Stimulated activated naive CD4-positive, alpha-beta T cell (primary cell): ENCODE measurements around the gene PLAC1.

Source experiments
- DNase-seq, 6 experiments: peaks; one replicate each; lab custom pipeline; 2025; lab: John Stamatoyannopoulos, UW

The PLAC1 gene, protein sequence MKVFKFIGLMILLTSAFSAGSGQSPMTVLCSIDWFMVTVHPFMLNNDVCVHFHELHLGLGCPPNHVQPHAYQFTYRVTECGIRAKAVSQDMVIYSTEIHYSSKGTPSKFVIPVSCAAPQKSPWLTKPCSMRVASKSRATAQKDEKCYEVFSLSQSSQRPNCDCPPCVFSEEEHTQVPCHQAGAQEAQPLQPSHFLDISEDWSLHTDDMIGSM

DNA sequence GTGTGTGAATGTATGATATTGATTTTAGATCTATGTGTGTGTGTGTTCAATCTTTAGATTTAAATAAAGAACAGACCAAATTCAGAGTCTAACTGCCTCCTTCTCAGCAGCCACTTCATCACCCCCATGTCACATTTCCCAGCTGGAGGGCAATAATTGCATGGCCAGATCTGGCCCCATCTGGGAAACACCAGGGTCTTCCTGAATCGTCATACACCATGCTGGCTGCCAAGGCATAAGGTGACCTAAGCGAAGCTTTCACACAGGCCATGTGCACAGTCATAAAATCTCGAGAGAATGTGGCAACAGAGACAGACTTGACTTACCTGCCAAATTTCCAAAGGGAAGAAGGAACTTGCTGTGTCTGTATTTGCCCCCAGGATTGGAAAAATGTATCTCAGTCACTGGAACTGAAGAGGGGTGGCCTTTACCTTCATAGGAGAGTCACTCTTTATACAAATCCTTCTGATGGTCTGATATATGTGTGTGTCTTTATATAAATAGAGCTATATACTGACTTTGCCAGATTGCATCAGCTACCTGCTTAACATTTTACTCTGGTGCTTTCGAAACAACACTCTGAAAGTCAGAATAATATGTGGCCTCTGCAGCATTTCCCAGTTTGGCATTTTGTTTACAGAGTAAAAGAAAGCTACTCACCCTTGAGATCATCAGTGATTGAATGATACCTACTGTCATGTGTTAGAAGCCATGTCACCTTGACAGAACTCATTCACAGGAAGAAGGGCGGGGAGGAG lies at the start of gene PLAC1:
Gene PLAC1, minus strand, starts transcription at position 470 of the 758 bp plus-strand sequence. CDS start 91,789 bp downstream, outside the sequence.
- no peak for DNase-seq

DNA sequence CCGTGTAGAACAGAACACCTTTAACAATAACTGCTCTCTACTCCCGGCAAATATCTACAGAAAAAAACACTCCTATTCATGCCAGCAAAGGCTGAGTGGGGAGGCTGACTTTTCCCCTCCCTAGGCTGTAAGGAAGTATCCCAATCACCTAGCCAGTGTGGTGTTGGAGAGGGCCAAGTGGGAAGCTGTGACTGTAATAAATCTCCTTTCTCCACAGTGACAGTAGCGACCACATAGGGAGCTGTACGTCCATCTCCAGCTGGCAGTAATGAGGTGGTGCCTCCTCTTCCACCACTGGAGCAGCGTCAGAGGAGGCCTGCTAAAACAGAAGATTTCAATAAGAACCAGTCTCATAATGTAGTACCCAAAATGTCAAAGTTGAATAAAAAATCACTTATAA lies 47.9 kb upstream of the PLAC1 start:
- DNase-seq = no peak

DNA sequence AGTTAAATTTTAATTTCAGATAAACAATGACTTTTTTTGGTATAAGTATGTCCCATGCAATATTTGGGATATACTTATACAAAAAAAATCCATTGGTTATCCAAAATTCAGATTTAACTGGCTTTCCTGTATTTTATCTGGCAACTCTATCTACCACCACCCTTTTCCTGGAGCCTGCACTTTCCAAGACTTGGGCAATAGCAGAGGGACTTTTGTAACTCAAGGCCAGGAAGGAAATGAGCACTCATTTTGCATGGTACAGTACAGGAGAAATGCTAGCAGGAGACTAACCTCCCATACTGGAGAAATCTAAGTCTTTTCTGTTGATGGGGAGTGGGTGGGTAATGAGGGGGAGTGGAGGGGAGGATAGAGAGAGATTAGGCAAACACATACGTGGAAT lies 37.7 kb upstream of the PLAC1 start:
- DNase-seq = no peak

DNA sequence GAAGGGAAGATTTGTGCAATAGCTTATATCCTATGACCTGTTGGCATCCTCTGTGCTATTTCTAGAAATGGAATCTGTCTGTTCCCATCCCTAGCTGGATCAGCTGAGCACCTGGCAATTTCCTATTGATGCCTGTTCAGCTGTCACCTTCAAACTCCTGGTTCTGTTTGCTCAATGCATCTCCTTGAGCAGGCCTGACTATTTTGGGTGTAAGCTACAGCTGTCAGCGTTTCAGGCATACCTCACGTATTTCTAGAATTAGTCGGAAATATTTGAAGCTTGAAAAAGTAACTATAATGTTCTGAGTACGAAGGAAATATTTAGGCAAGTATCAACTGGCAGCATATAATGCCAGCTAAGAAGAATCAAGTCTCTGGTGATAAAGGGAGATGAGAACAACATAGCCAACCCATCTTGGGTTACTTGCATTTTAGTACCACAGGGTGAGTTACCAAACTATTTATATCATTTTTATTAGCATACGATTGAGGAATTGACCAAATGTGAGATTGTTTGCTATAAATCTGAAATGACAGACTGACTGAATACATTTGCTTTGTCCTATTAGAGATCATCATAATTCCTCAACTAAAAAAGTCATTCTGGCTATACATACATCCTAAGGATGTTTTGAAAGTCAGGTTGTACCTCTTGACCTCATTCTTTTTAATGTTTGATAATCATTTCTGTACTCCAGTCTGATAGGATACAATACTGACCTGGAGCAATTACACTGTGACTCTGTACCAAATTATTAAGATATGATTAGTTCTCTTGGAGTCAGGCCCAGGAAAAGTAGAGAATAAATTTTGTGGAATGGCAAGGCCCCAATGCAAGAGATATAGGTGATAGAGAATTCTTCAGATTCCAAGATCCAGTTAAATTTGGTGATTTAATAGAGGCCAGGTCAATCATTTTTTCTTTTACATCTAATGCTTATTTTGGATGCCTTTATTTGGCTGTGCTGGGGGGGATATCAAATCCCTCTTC lies 36.4 kb upstream of the PLAC1 start:
- DNase-seq = no peak

DNA sequence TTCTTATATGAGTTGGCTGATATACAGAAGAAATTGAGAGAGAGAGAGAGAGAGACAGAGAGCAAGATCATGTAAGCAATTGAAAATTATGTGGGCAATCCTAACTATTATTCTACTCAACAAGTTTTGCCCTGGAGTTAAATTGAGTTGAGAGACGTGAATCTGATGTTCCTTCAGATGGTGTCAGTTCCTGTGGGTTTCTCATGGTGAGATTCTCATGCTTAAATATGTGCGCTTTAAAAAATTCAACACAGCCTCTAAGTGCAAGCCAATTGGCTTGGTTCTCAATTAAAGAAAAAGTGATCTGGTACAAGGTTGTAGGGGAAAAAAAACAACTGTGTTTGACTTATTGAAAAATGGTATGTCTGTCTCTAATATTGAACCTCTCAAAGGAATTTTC lies 35.4 kb upstream of the PLAC1 start:
- DNase-seq = no peak

DNA sequence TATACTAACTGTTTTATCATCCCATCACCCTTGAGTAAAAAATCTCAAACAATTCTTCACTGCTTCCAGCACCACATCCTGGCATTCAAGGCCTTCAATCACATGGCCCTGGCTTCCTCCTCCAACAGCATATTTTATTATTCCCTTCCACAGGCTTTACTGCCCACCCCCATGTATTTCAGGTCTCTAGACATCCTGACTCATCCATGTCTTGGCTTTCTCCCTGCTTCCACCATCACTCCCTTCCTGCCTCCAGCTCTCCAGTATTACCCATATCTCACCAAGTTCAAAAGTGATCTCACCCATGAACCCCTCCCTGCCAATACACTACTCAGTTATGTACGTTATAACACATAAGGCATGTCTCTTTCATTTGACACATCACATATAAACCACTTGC lies 34.7 kb upstream of the PLAC1 start:
- DNase-seq = no peak

DNA sequence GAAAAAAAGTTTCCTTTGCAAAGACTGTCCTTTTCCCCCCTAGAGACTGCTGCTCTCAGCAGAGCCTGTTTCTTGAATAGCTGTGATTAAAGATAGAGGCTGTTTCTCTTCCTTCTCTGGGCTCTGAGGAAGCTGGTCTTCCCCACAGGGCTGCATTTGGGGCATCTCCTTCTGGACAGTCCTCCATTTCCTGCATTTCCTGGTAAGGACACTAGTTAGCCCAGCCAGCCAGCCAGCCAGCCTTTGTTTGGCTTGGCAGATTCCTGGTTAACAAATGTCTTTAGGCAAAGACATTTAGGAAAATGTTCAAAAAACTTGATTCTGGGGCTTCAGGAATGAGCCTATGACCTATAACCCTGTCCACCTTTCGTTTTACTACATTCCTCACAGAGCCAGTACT lies 34.0 kb upstream of the PLAC1 start:
- DNase-seq = no peak

DNA sequence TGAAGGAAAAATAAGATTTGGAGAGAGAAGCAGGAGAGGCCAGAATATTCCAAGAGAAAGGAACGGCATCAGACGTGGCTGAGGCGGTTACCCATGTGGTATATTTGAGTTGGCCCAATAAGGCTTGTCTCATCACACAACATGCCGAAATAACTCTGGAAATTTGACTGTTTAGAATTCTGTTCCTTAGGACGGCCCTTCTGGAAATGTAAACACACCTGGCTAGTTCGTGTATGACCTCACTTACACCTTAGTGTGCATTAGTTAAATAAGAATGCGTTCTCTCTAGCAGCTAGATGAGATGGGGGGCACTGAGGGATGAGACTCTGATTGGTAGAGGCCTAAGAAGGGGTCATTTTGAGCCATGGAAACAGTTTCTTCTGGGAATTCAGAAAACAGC lies 33.2 kb upstream of the PLAC1 start:
- DNase-seq = no peak

DNA sequence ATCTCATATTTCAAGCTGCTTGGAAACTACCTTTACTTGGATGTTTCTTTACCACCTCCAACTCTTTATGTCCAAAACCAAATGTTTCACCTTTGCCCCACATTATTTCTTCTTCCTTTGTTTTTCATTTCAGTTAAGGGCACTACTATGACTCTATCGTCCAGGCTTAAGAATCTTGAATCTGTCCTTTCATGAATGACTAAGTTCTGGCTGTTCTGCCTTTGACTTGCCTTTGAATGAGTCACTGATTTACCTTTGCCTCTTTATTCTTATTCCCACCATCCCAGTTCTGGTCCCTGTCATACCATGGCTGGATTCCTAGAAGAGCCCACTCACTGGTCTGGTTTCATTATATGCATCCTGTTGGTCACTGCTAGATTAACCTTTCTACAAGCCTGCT lies 30.6 kb upstream of the PLAC1 start:
- no peak for DNase-seq

DNA sequence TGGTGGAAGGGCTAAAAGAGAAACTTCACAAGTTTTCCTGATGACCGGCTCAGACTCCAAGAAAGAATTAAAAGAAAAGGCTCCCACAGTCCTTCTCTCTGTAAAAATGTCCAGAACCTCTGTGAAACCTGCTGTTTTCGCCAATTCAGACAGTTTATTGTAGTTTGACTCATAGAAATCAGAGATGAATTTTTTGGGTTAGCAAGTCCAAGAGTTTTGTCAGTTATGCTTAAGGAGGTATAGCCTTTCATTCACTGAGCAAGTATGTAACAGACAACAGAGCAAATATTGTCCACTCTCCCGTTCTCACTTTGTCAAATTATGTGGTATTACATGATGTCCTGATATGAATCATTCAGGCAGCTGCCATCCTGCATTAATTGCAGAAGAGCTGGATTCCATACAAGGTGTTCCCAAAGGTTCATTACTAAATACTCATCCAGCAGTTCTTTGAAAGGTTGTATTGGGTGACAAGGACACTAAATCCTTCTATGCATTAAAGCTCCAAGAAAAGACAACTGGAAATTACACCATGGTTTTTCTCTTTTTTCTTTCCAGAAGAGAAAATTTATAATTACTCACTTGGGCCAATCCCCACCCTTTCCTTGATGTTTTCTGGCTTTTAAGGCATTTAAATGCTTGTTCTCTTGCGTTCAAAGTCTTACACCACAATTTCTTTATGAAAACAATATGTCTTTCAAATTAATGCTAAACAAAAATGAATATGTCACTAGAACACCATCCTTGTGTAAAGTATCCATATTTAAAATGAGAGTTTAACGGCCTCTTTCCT lies 30.0 kb upstream of the PLAC1 start:
- no peak for DNase-seq

DNA sequence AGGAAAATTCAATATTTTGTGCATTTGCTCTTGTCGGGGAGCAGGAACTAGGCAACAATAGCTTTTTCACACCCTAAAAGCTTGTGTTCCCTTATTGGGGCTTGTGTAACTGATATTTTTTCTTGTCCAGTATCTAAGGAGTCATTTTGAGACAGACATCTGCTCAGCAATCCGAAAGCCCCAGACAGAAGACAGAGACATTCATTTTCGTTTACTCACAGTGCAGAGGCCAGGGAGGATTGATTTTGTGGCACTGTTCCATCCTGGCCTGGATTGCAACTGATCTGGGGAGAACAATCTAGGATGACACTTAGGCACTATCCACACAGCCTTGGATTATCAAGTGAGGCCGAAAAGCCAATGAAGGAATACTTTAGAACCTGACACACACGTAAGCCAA lies 27.4 kb upstream of the PLAC1 start:
- no peak for DNase-seq

DNA sequence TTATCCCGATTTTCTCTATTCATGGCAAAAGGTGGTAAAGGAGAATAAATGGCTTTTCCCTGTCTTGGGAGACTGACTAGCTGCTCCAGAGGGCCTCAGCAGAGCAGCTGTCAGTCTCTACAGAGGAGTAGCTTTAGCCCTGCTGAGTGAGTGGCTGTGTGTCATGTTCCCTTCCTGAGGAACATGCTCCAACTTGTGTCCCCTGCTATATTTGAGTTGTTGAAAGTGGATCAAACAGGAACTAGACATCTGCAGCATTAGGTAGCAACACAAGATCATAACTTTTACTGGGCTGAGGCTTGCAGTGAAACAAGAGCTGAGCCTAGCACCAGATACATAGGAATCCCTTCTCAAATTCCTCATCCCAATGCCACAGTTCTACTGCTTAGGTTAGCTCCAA lies 26.7 kb upstream of the PLAC1 start:
- no peak for DNase-seq

DNA sequence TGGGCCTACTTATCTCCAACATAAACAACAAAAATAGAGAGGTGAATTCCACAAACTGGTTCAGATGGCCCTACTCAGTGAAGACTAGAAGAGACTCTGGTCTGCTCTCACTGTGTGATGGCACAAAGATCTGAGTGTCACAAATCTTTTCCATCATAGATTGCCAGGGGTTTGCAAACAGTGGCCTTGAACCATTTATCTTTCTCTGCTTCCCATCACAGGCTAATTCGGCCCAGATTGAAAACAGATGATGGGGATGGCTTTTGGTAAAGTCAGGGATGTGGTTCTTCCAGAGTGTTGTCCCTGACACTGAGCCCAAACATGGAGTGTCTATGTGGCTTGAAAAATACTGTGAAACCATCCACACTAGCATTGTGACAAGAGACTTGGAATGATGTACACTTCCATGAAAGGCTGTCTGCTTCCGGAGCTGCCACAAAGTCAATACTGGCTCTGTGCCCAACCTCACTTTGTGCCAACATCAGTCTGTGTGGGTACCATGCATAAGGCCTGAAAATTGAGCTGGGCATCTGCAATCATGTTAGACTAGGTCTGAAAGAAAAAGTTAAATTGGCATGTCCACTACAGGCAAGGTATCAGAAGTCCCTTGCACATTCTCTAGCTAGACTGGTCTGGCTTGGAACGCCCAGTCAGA lies 25.2 kb upstream of the PLAC1 start:
- DNase-seq = no peak

DNA sequence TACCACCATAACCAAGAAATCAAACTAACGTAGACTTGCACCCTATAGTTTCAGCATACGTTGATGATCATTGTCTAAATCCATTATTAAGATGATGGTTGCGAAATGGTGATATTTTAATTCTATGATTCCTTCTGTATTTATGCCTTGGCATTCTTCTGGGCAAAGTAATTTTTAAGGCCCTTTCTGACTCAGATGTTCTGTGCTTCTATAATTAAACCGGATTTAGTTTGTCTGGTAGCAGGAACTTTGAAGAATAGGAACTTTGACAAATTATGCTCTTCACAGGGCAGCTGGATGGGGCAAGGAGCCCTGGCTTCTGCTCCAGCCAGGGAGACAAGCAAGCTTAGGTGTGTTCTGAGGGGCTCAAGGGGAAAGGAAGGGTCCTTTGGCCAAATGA lies 23.8 kb upstream of the PLAC1 start:
- no peak for DNase-seq

DNA sequence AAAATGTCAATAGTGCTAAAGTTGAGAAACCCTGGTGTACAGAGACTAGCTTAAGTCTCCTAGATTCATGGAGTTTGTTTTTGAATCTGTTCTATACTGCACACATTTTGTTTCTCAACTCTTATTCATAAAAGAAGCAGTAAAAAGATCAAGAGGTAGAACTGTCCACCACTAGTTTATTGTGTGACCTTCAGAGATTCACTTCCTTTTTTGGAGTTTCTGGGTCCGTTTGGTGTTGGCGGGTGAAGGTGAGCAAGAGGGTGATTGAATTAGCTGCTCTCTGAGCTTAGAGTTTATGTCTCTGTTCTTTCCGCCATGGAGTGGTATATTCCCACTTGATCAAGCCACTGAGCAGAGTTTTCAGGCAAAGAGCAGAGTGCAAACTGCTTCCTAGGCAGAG lies 21.4 kb upstream of the PLAC1 start:
- DNase-seq = no peak

DNA sequence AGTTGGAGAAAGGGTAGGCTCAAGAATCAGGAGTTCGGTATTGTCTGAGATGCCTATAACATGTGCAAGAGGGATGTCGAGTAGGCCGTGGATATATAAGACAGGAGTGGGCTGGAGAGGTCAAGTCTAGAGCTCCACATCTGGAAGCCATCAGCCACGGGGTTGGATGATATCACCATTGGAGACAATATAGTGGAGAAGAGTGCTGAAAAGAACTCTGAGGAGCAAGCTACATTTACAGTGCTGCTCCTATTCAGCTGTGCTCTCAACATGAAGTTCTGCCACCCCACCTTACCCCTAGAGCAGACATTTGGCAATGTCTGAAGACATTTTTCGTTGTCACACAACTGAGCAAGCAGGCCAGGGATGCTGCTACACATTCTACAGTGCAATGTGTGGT lies 20.9 kb upstream of the PLAC1 start:
- DNase-seq = no peak

DNA sequence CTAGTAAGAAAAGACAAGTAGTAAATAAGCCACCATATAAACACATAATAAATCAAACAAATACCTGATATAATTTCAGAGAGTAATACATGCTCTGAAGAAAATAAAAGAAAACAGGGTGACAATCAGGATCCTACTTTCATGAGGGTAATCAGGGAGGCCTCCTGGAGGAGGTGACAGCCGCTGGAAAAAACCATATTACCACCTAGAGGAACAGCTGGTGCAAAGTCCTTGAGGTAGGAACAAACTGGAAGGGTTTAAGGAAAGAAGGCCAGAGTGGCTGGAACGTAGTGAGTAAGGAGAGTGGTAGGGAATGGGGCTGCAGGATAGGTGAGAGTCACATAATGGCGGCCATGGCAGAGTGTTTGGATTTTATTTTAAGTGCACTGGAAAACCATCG lies 19.1 kb upstream of the PLAC1 start:
- no peak for DNase-seq

DNA sequence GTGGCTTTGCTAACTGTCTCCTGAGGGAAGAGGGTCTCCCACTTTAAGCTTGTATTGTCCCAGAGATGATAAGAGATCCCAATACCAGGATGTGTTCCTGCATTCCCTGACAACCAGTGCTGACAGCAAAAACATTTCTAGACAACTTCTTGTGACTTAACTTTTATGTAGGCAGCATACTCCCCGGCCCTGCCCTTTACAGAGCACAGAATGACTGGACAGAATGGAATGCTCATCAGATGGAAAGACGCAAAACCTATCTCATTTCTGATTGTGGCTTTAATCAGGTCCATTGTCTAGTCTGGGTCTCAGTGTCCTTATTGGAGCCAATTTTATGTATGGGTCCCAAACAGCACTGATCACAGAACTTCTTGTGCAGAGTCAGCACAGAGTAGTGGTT lies 18.2 kb upstream of the PLAC1 start:
- no peak for DNase-seq

DNA sequence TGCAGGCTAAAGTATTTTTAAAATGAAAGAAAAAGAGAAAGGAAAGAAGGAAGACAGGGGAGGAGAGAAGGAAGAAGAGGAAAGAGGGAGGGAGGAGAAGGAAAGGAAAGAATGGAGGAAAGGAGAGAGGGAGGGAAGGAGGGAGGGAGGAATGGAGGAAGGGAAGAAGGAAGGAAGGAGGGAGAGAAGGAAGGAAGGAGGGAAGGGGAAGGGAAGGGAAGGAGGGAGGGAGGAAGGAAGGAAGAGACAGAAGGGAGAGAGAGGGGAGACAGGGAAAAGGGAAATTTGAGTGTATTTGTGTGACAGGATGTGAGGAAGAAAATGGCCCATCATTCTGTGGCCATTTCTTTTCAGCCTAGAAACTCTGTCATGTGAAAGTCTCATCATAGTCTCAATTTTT lies 14.9 kb upstream of the PLAC1 start:
- DNase-seq = no peak

DNA sequence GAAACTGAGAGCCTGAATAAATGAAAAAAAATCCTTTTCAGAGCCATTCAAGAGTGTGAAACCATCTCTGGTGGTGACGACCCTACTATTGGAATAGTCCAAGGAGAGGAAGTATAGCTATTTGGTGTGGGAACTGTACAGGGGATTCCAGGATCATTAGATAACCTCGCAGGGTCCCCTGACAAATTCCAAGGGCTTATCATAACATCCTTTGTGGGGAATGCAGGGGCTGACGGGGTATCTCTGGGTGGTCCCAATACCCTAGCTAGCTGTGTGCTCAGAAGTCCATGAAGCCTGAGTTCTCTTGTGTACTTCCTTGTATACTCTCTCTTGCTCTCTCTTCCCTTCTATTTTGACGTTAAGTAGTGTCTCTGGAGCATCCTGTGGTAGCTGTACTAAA lies 13.8 kb upstream of the PLAC1 start:
- no peak for DNase-seq

DNA sequence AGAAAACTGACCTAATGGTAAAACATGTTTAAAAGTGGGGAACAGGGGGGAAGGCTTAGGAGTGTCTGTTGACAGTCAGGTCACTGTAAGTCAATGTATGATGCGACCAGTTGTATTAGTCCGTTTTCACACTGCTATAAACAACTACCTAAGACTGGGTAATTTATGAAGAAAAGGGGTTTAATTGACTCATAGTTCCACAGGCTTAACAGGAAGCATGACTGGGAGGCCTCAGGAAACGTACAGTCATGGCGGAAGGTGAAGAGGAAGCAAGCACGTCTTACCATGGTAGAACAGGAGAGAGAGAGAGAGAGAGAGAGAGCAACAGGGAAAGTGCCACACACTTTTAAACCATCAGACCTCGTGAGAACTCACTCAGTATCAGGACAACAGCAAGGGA lies 13.0 kb upstream of the PLAC1 start:
- DNase-seq = no peak
